Progenitor cell of endocrine pancreas (in vitro differentiated cells): Measurements from ENCODE around the gene VPS51. TPM values are rescaled to one million over a fixed set of nuclear protein-coding genes. Genes with fewer than 3 reads are reported as not detected.

Experiments used
- DNase-seq: peaks from one replicate; pipeline ENCODE4 v3.0.0; 2021; ENCODE audit warnings: low spot score; ENCODE audit not compliant: unreplicated experiment
- H3K27ac Mint-ChIP-seq: 2 replicates; pipeline ENCODE4 v1.8.0; 2021; ENCODE audit warnings: mild to moderate bottlenecking, moderate library complexity, mixed read lengths
- H3K27me3 Mint-ChIP-seq: 2 replicates; pipeline ENCODE4 v1.8.0; 2021; ENCODE audit warnings: mixed read lengths
- H3K36me3 Mint-ChIP-seq: 2 replicates; pipeline ENCODE4 v1.8.0; 2022; ENCODE audit warnings: mixed read lengths; ENCODE audit not compliant: insufficient read depth
- H3K4me1 Mint-ChIP-seq: 2 replicates; pipeline ENCODE4 v1.8.0; 2021; ENCODE audit warnings: low read depth, mixed read lengths
- H3K4me3 Mint-ChIP-seq: 2 replicates; pipeline ENCODE4 v1.8.0; 2021; ENCODE audit warnings: low read depth, mild to moderate bottlenecking, moderate library complexity, mixed read lengths
- H3K9me3 Mint-ChIP-seq: 2 replicates; pipeline ENCODE4 v1.8.0; 2021; ENCODE audit warnings: low read depth, mixed read lengths
- total RNA-seq: library from RNA; stranded (reverse); gene quantifications from 2 replicates; pipeline ENCODE4 v1.2.1, GENCODE V29; 2021
- TF ChIP-seq, protein P1 (sequence below): fragments of 200-600 bp; sonication (generic); IDR thresholded peaks from one replicate; pipeline ENCODE4 v1.5.0; 2021; ENCODE audit warnings: antibody characterized with exemption, mild to moderate bottlenecking; ENCODE audit not compliant: unreplicated experiment

Gene VPS51
- total RNA-seq, 1 donor from 2014 or later, result 112 TPM

DNA sequence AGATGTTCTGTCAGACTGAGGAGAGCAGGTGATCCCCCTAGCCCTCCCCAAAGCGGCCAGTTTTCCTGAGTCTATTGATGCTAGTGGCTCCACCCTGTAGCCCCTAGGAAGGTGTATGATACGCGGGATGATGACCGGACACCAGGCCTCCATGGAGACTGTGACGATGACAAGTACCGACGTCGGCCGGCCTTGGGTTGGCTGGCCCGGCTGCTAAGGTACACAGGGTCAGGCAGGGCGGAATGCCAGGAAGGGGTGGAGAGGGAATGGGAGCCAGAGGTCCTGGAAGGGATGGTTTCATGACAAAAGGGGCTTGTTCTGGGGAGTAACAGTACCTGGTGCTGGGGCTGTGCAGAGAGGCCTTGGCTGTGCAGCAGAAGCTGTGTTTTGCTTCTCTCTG lies 8.8 kb upstream of the VPS51 start:
- Mint-ChIP-seq H3K36me3 (peaks cover 6% of the 10 kb centered on the region), H3K4me3 (no peak overlapping the region), H3K27ac (no peak overlapping the region), H3K4me1 (peaks cover 15% of the 10 kb centered on the region), H3K9me3 (no peaks in the 10 kb centered on the region), H3K27me3 (no peaks in the 10 kb centered on the region)
- TF ChIP-seq, protein P1, sequence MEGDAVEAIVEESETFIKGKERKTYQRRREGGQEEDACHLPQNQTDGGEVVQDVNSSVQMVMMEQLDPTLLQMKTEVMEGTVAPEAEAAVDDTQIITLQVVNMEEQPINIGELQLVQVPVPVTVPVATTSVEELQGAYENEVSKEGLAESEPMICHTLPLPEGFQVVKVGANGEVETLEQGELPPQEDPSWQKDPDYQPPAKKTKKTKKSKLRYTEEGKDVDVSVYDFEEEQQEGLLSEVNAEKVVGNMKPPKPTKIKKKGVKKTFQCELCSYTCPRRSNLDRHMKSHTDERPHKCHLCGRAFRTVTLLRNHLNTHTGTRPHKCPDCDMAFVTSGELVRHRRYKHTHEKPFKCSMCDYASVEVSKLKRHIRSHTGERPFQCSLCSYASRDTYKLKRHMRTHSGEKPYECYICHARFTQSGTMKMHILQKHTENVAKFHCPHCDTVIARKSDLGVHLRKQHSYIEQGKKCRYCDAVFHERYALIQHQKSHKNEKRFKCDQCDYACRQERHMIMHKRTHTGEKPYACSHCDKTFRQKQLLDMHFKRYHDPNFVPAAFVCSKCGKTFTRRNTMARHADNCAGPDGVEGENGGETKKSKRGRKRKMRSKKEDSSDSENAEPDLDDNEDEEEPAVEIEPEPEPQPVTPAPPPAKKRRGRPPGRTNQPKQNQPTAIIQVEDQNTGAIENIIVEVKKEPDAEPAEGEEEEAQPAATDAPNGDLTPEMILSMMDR, result no peak
- DNase-seq, result no peak

DNA sequence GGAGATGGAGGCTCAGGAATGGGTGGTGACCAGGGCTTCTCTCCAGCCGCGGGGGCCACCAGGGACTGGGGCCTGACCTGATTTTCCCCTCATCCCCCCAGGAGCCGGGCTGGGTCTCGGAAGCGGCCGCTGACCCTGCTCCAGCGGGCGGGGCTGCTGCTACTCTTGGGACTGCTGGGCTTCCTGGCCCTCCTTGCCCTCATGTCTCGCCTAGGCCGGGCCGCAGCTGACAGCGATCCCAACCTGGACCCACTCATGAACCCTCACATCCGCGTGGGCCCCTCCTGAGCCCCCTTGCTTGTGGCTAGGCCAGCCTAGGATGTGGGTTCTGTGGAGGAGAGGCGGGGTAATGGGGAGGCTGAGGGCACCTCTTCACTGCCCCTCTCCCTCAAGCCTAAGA lies 8.2 kb upstream of the VPS51 start:
- Mint-ChIP-seq H3K9me3 (no peaks in the 10 kb centered on the region), H3K27ac (no peak overlapping the region), H3K36me3 (peaks cover 6% of the 10 kb centered on the region), H3K4me3 (no peak overlapping the region), H3K27me3 (no peaks in the 10 kb centered on the region), H3K4me1 (peaks cover 14% of the 10 kb centered on the region)
- TF ChIP-seq, protein P1, result no peak
- no peak for DNase-seq

DNA sequence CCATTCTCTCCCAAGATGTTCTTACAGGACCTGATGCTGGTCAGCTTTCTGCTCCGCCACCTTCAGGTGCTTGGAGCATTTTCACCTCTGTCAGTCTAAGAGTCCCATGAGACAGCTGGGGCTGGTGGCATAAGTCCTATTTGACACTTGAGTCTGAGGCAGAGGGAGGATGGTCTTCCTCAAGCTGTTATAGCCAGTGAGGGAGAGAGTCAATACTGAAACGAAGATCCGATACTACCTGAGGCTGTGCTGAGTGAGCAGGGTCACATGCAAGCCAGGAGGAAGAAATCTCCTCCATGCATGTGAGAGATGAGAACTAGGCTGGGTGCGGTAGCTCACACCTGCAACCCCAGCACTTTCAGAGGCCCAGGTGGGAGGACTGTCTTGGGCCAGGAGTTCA lies 6.4 kb upstream of the VPS51 start:
- Mint-ChIP-seq H3K27me3 (no peaks in the 10 kb centered on the region), H3K36me3 (peaks cover 6% of the 10 kb centered on the region), H3K4me3 (no peak overlapping the region), H3K9me3 (no peaks in the 10 kb centered on the region), H3K27ac (no peak overlapping the region), H3K4me1 (peaks cover 8% of the 10 kb centered on the region)
- TF ChIP-seq, protein P1, result no peak
- DNase-seq, result no peak

DNA sequence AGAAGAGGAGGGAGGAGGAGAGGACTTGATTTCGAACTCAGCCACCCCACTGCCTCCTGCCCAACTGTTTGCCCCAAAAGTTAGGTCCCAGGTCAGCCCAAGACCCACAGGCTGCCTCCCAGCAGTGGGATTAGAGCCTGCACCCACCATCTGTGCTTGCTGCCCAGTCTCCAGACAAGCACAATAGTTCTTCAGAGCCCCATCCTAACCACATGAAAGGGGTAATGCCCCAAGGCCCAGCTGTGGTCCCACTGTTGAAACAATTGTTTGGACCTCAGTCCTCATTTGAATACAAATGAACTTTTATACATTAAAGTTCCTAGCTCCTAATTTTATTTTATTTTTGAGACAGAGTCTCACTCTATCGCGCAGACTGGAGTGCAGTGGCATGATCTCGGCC lies 5.4 kb upstream of the VPS51 start:
- DNase-seq, result no peak
- Mint-ChIP-seq H3K4me3 (no peak overlapping the region), H3K27ac (no peak overlapping the region), H3K27me3 (no peaks in the 10 kb centered on the region), H3K9me3 (no peaks in the 10 kb centered on the region), H3K4me1 (peaks cover 4% of the 10 kb centered on the region), H3K36me3 (peaks cover 4% of the 10 kb centered on the region)
- TF ChIP-seq, protein P1, result no peak

DNA sequence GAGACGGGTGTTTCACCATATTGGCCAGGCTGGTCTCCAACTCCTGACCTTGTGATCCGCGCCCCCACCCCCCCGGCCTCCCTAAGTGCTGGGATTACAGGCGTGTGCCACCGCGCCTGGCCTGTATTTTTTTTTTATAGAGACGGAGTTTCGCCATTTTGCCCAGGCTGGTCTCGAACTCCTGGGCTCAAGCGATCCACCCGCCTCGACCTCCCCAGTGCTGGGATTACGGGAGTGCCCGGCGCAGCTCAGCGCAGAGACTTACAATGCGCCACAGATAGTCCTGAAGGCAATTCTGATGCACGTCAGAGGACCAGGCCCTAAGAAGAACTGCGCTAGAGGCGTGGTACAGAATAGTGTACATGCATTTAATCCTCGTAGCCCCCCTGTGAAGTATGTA lies 587 bp upstream of the VPS51 start:
- no peak for DNase-seq
- H3K9me3 Mint-ChIP-seq, result no peaks in the 10 kb centered on the region
- H3K27ac Mint-ChIP-seq, result peak overlapping the region; percentile 99
- TF ChIP-seq, protein P1, result no peak
- no peaks in the 10 kb centered on the region for H3K27me3 Mint-ChIP-seq
- H3K4me3 Mint-ChIP-seq, result peak overlapping the region; percentile 95
- peaks cover 8% of the 10 kb centered on the region for H3K4me1 Mint-ChIP-seq
- peaks cover 2% of the 10 kb centered on the region for H3K36me3 Mint-ChIP-seq
